GM12878 (cell line): Measurements from ENCODE around the gene PRSS57. TPM values are rescaled to one million over a fixed set of nuclear protein-coding genes. Genes with fewer than 3 reads are reported as not detected.
A peak's percentile ranks its signal among the peaks of the same experiment; 100 is the strongest.

Source experiments
- ATAC-seq: fragments of 200-7000 bp; cut with Tn5 transposase; 3 replicates; pipeline ENCODE4 v1.9.1; 2020; ENCODE audit warnings: mild to moderate bottlenecking, moderate library complexity
- BruUV-seq: library from RNA; stranded (reverse); fragments of 400-500 nt; replicated peaks from 2 replicates; lab custom pipeline; 2021; lab: Mats Ljungman, UMichigan
- CTCF ChIA-PET: fragments of 300-600 bp; sonication (Branson Sonifier 250); formaldehyde crosslinking; extraction: SDS; loops from one replicate; lab custom pipeline; 2021; ENCODE audit warnings: inconsistent platforms; lab: Yijun Ruan, JAX
- POLR2A ChIA-PET: fragments of 350-600 bp; formaldehyde crosslinking; extraction: SDS; loops from one replicate; lab custom pipeline; 2021; ENCODE audit warnings: inconsistent platforms; lab: Charles Lee
- RAD21 ChIA-PET: fragments of 300-600 bp; sonication (Branson Sonifier 250); formaldehyde crosslinking; loops from one replicate; lab custom pipeline; 2023; ENCODE audit warnings: antibody characterized with exemption; ENCODE audit not compliant: unreplicated experiment; lab: Charles Lee
- SMC1A ChIA-PET: fragments of 300-600 bp; sonication (Branson Sonifier 250); formaldehyde crosslinking; loops from one replicate; lab custom pipeline; 2023; ENCODE audit not compliant: unreplicated experiment, uncharacterized antibody; lab: Charles Lee
- DNase-seq: peaks from one replicate; pipeline ENCODE4 v3.0.0-alpha.2; 2011; ENCODE audit warnings: low read depth, low spot score
- FAIRE-seq: peaks from 3 replicates; lab custom pipeline; 2011; peaks lifted over from hg19 to GRCh38; lab: Jason Lieb, UNC
- H2AFZ ChIP-seq: 2 replicates; pipeline ENCODE4 v1.6.0; 2011; ENCODE audit warnings: low read depth, low read length, control low read depth; ENCODE audit not compliant: control insufficient read depth
- H3K27ac ChIP-seq: 2 replicates; pipeline ENCODE4 v1.5.1; 2011; ENCODE audit warnings: control low read depth; ENCODE audit not compliant: control insufficient read depth, insufficient read depth
- H3K27me3 ChIP-seq, 2 experiments: replicated peaks in 1 of 2; 2 replicates each; pipeline versions ENCODE4 v1.6.0 to v1.6.1; 2011; ENCODE audit warnings: low read length in 1 of 2; ENCODE audit not compliant: control insufficient read depth in 2 of 2, insufficient read depth in 2 of 2
- H3K36me3 ChIP-seq, 2 experiments: 2 replicates each; pipeline ENCODE4 v1.5.1; 2011; ENCODE audit warnings: low read length in 1 of 2; ENCODE audit not compliant: control insufficient read depth in 2 of 2, insufficient read depth in 2 of 2
- H3K4me1 ChIP-seq: 2 replicates; pipeline ENCODE4 v1.6.1; 2011; ENCODE audit warnings: mild to moderate bottlenecking, low read length, moderate library complexity, mixed read lengths; ENCODE audit not compliant: control insufficient read depth, insufficient read depth
- H3K4me2 ChIP-seq: 2 replicates; pipeline ENCODE4 v1.6.0; 2011; ENCODE audit warnings: control low read depth; ENCODE audit not compliant: control insufficient read depth, insufficient read depth
- H3K4me3 ChIP-seq: fragments of 200-600 bp; sonication (generic); 2 replicates; pipeline ENCODE4 v1.5.1; 2016
- H3K79me2 ChIP-seq: 2 replicates; pipeline ENCODE4 v1.6.0; 2011; ENCODE audit warnings: low read length; ENCODE audit not compliant: control insufficient read depth, insufficient read depth
- H3K9ac ChIP-seq: 2 replicates; pipeline ENCODE4 v1.8.0; 2011; ENCODE audit warnings: low read length, control low read depth, mixed read lengths; ENCODE audit not compliant: control insufficient read depth, insufficient read depth
- H3K9me3 ChIP-seq: replicated peaks from 3 replicates; pipeline ENCODE4 v1.5.1; 2011; ENCODE audit warnings: mild to moderate bottlenecking, low read length; ENCODE audit not compliant: control insufficient read depth, insufficient read depth
- H4K20me1 ChIP-seq: 2 replicates; pipeline ENCODE4 v1.6.0; 2011; ENCODE audit not compliant: control insufficient read depth, insufficient read depth
- BHLHE40 ChIP-seq, 2 experiments: fragments of 450-650 bp in 1 of 2; IDR thresholded peaks; 2 replicates each; pipeline ENCODE4 v1.6.1; 2011 to 2017; ENCODE audit warnings: low read depth in 2 of 2, borderline replicate concordance in 1 of 2, improper control_type of control experiment in 1 of 2, low read length in 1 of 2, mild to moderate bottlenecking in 1 of 2
- ELK1 ChIP-seq: IDR thresholded peaks from 2 replicates; pipeline ENCODE4 v1.6.1; 2012; ENCODE audit warnings: low read depth, low read length, improper control_type of control experiment
- IKZF1 ChIP-seq: fragments of 450-650 bp; conservative IDR thresholded peaks from 2 replicates; pipeline ENCODE4 v1.6.1; 2017; ENCODE audit warnings: antibody characterized with exemption, mild to moderate bottlenecking
- PAX5 ChIP-seq: IDR thresholded peaks from 2 replicates; pipeline ENCODE4 v1.6.1; 2011; ENCODE audit warnings: low read depth, low read length, borderline replicate concordance
- POLR2AphosphoS5 ChIP-seq: IDR thresholded peaks from 2 replicates; pipeline ENCODE4 v1.6.1; 2011; ENCODE audit warnings: mild to moderate bottlenecking, low read length, inconsistent platforms
- RAD21 ChIP-seq: IDR thresholded peaks from 2 replicates; pipeline ENCODE4 v1.6.1; 2011; ENCODE audit warnings: mild to moderate bottlenecking, low read depth, low read length, moderate library complexity; ENCODE audit not compliant: insufficient read depth
- RB1 ChIP-seq: fragments of 450-650 bp; formaldehyde crosslinking; IDR thresholded peaks from 2 replicates; pipeline ENCODE4 v1.6.1; 2017; ENCODE audit warnings: mild to moderate bottlenecking, borderline replicate concordance
- SPI1 ChIP-seq: IDR thresholded peaks from 2 replicates; pipeline ENCODE4 v1.6.1; 2011; ENCODE audit warnings: low read depth, mild to moderate bottlenecking, low read length, moderate library complexity, borderline replicate concordance; ENCODE audit not compliant: insufficient read depth
- TCF3 ChIP-seq: IDR thresholded peaks from 2 replicates; pipeline ENCODE4 v1.6.1; 2012; ENCODE audit warnings: low read depth, mild to moderate bottlenecking, low read length, borderline replicate concordance; ENCODE audit not compliant: insufficient read depth
- ZBTB40 ChIP-seq: fragments of 450-650 bp; IDR thresholded peaks from 2 replicates; pipeline ENCODE4 v1.6.1; 2016; ENCODE audit warnings: mild to moderate bottlenecking, moderate library complexity, borderline replicate concordance
- ZNF622 ChIP-seq: fragments of 450-650 bp; IDR thresholded peaks from 2 replicates; pipeline ENCODE4 v1.6.1; 2017; ENCODE audit warnings: mild to moderate bottlenecking, inconsistent platforms
- WGBS: methylation state at CpG from one replicate; pipeline ENCODE4 v1.1.6; 2016; ENCODE audit warnings: low lambda C conversion rate; ENCODE audit not compliant: insufficient replicate concordance, insufficient coverage; ENCODE audit errors: missing lambda C conversion rate; 5-methylcytosine and 5-hydroxymethylcytosine counted together
- in situ Hi-C: fragments of 300-500 bp; cut with MboI; formaldehyde crosslinking; loops from 9 replicates; pipeline ENCODE4 v1.14.3; 2018; ENCODE audit warnings: mixed read lengths
- intact Hi-C: fragments of 100-400 bp; cut with micrococcal nuclease; formaldehyde crosslinking; loops from one replicate; pipeline ENCODE4 v1.14.2; 2022; ENCODE audit not compliant: unreplicated experiment
- polyA plus RNA-seq, 11 experiments: library from polyadenylated mRNA; depleted of rRNA in 4 of 11; unstranded in 6 of 11; stranded (reverse) in 5 of 11; fragments of >200 nt; fragmentation: Nextera tagmentation in 4 of 11; fragmentation: Illumina TruSeq in 1 of 11; extraction: Ambion mirVana in 4 of 11; extraction: Trizol in 1 of 11; gene quantifications; 1 replicate in 1 of 11; 2 replicates in 10 of 11; pipeline versions ENCODE4 v1.2.1 to v1.2.3, GENCODE V29; 2011 to 2016; ENCODE audit warnings: inconsistent platforms in 2 of 11, missing spikeins in 2 of 11, low read depth in 1 of 11
- total RNA-seq, 4 experiments: library from RNA; depleted of rRNA in 3 of 4; stranded (reverse); fragments of >200 nt in 3 of 4; fragmentation: Illumina TruSeq in 1 of 4; extraction: Trizol in 1 of 4; gene quantifications; 2 replicates each; pipeline versions ENCODE4 v1.2.1 to v1.2.3, GENCODE V29; 2013 to 2021
- TF ChIP-seq, protein P1 (sequence below): IDR thresholded peaks from 2 replicates; pipeline ENCODE4 v1.6.1; 2011; ENCODE audit warnings: borderline replicate concordance, low read depth, mild to moderate bottlenecking, moderate library complexity, mixed read lengths, low read length; ENCODE audit not compliant: insufficient read depth; ENCODE audit errors: extremely low read length

The PRSS57 gene
- total and polyA plus RNA-seq, 10 of the 15 experiments (the other 5 are each of a cell fraction or from before 2014, with no cell fraction given), result not detected

- TF ChIP-seq ZBTB40 (peak; percentile 52), PAX5 (no peak), ELK1 (no peak)
Measured at GRCh38 chr19:663682-664117, 31.6 kb downstream of the PRSS57 start (continued).

GRCh38 chr19:662962-663681, 32.1 kb downstream of the PRSS57 start, which contains the start of gene RNF126:
TSS of gene RNF126 (minus strand) at chr19:663214. CDS start at chr19:663121, 93 bp downstream.
- H4K20me1 ChIP-seq, result peaks cover 12% of the 10 kb centered on the region
- ChIA-PET POLR2A (interaction anchor here (0.6 to 0.8 kb wide), 4 partner anchors 29 to 58 kb away, joined by 3 to 6 read pairs (median 4); partner anchors contain the start of gene POLRMT), CTCF (interaction anchor here (0.6 to 1.7 kb wide), 7 partner anchors 28 to 77 kb away, joined by 3 to 18 read pairs (median 3); partner anchors contain the start of gene POLRMT), SMC1A (interaction anchor here (0.7 to 1.3 kb wide), 4 partner anchors 12 to 78 kb away, joined by 3 to 4 read pairs (median 4); no protein-coding TSS in a partner anchor), RAD21 (interaction anchor here (0.5 to 1.4 kb wide), 7 partner anchors 10 to 200 kb away, joined by 3 to 9 read pairs (median 3); no protein-coding TSS in a partner anchor)
- BruUV-seq, result no TSS peak
- H3K36me3 ChIP-seq, result peaks cover 0 to 8% of the 10 kb centered on the region in 2 experiments; a peak in 2 of 4 replicates
- intact Hi-C loops (loop anchor here (2.0 kb wide), 1 partner anchor 18 kb away; no protein-coding TSS in a partner anchor), in situ Hi-C loops (no loop called here)
- H3K9ac ChIP-seq, result peak within 1 kb of the TSS; percentile 95
- DNase-seq (no peak), ATAC-seq (peak; percentile 64), FAIRE-seq (no peak)
- no peaks in the 10 kb centered on the region; the same call in 2 of the 3 replicates for H3K9me3 ChIP-seq
- H3K27ac ChIP-seq, result peak within 1 kb of the TSS; percentile 90
- WGBS, result under 1% methylated on average over 58 of the region's 97 CpGs
- H3K4me3 ChIP-seq, result peak within 1 kb of the TSS; percentile 98
- peak within 1 kb of the TSS; percentile 85 for H2AFZ ChIP-seq
- H3K4me2 ChIP-seq, result peak within 1 kb of the TSS; percentile 98
- peaks cover 19% of the 10 kb centered on the region for H3K4me1 ChIP-seq
- peaks cover 48% of the 10 kb centered on the region for H3K79me2 ChIP-seq
- H3K27me3 ChIP-seq, result no peaks in the 10 kb centered on the region
- TF ChIP-seq SPI1 (no peak), IKZF1 (peak; percentile 53), RB1 (peak; percentile 51; the same call in 1 of the 2 replicates), POLR2AphosphoS5 (peak; percentile 42; the same call in 1 of the 2 replicates), ZNF622 (no peak), TCF3 (0 out of 2 replicates have a peak, but pooled peaks have one; percentile 23), BHLHE40 (IDR thresholded peaks at IDR 0.05; ENCODE audit: borderline replicate concordance in 1 of 2, low read depth in 2 of 2, low read length in 1 of 2) (peak; percentile 86 to 97; a peak in 3 of 4 replicates), RAD21 (no peak)
- TF ChIP-seq, protein P1, sequence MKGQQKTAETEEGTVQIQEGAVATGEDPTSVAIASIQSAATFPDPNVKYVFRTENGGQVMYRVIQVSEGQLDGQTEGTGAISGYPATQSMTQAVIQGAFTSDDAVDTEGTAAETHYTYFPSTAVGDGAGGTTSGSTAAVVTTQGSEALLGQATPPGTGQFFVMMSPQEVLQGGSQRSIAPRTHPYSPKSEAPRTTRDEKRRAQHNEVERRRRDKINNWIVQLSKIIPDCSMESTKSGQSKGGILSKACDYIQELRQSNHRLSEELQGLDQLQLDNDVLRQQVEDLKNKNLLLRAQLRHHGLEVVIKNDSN, result peak; percentile 8
